ENCODE measurements around the gene PCDHGA2.

- no peak for TF ChIP-seq POLR2AphosphoS5 (IDR thresholded peaks at IDR 0.05)
- TF ChIP-seq, protein P1, sequence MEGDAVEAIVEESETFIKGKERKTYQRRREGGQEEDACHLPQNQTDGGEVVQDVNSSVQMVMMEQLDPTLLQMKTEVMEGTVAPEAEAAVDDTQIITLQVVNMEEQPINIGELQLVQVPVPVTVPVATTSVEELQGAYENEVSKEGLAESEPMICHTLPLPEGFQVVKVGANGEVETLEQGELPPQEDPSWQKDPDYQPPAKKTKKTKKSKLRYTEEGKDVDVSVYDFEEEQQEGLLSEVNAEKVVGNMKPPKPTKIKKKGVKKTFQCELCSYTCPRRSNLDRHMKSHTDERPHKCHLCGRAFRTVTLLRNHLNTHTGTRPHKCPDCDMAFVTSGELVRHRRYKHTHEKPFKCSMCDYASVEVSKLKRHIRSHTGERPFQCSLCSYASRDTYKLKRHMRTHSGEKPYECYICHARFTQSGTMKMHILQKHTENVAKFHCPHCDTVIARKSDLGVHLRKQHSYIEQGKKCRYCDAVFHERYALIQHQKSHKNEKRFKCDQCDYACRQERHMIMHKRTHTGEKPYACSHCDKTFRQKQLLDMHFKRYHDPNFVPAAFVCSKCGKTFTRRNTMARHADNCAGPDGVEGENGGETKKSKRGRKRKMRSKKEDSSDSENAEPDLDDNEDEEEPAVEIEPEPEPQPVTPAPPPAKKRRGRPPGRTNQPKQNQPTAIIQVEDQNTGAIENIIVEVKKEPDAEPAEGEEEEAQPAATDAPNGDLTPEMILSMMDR (IDR thresholded peaks at IDR 0.05): no peak
- TF ChIP-seq EP300 (IDR thresholded peaks at IDR 0.05): no peak
- no peak for TF ChIP-seq POLR2A (IDR thresholded peaks at IDR 0.05)
Measured at GRCh38 chr5:141306630-141307029, 31.9 kb upstream of the PCDHGA2 start.

Data from gastroesophageal sphincter (tissue), 3 donors.